ENCODE measurements around the gene ROS1.
A peak's percentile ranks its signal among the peaks of the same experiment; 100 is the strongest.
"Not testable (repeated sequence)": the region's sequence is repeated elsewhere in the genome, so short reads cannot be mapped to it uniquely, and the experiment has no call there.

The ROS1 gene

GRCh38 chr6:117265410-117266256 lies 160.1 kb downstream of the ROS1 start, which contains the start of gene VGLL2:
TSS of gene VGLL2 (plus strand) at chr6:117265558. CDS start at chr6:117265764, 206 bp downstream.
- peak; percentile 15 for DNase-seq

DNA sequence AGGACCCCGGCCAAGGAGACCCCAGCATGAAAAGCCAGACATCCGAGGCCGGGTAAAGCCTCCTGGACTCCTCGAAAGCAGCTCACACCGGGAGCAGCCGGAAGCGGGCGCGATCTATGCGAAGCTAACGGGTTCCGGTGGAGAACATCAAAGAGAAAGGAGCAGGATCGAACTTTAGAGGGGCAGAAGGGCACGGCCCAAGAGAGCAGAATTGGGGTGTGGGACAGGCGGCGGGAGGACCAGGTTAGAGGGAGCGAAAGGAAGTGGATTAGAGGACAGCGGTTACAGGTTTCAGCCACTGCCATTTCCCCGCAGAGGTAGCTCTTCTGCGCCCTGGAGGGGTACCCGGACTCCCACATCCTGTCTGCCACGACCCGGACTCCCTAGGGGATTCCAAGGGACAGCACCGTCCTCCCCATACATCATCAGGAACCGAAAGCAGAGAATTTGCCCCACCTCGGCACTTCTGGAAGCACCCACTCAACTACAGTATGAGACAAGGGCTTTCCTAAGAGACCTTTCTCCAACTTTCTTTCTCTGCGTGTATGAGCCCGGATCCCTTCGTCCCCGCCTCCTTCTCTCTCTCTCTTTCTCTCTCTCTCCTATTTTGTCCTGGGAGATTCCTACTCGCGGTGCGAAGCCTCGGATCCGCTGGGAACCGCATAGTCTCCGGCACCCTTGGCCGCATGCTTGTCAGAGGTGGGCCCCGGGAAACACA lies 160.9 kb downstream of the ROS1 start:
- DNase-seq, result no peak

DNA sequence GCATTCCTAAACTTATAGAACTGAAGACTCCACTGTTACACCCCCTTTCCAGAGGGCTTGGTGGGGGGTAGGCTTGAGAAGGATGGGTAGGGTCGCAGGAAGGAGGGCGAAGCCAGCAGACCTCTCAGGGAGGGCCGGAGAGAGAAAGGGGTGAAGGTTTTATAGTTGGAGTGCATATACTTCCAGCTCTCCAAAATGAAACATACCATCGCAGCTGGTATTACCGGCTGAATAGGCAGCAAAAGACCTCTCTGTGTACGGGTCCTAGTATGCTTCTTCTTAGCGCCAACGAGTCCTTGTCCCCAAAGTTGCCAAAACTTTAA lies 161.4 kb downstream of the ROS1 start:
- no peak for DNase-seq

- no peak for DNase-seq
Observed at GRCh38 chr6:117263353-117263927, 162.3 kb downstream of the ROS1 start.

DNA sequence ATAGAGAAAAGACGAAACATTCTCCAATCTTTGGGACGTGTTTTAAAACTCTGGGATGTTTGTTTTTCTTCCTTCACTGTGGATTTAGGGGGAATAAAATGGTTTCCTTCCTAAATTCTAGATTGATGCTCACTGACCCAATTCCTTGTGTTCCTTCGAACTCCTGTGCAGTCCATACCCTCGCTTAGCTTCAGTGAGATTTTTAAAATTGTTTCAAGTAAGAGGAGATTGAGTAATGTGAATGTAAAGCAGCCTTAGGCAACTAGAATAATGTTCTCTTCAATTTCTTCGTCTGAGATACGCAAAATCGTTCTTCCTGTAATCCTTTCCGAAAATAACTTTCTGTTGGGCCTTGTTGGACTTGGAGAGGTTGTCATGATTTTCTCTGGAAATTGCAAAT lies 162.9 kb downstream of the ROS1 start:
- DNase-seq, result no peak

- DNase-seq, result no peak
Observed at GRCh38 chr6:117253785-117254184, 172.0 kb downstream of the ROS1 start.

- DNase-seq, result not testable (repeated sequence)
Observed at GRCh38 chr6:117244979-117245378, 180.8 kb downstream of the ROS1 start.

DNA sequence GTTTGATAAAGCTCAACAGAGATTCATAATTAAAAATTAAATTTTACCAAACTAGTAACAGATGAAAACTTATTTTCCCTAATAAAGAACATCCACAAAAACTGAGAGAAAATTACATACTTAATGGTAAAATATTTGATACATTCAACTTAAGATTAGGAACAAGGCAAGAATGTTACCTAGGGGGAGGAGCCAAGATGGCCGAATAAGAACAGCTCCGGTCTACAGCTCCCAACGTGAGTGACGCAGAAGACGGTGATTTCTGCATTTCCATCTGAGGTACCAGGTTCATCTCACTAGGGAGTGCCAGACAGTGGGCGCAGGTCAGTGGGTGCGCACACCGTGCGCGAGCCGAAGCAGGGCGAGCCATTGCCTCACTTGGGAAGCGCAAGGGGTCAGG lies 181.2 kb downstream of the ROS1 start:
- not testable (repeated sequence) for DNase-seq

Data from NCI-H146 (cell line).